ENCODE results near the gene DNAH8. TPM values are rescaled to one million over a fixed set of nuclear protein-coding genes. Genes with fewer than 3 reads are reported as not detected.

The DNAH8 gene
- total RNA-seq, 1 donor from 2014 or later, result not detected

GRCh38 chr6:39058471-39059147, 343.5 kb downstream of the DNAH8 start:
- no peak overlapping the region for H3K4me3 ChIP-seq (ENCODE audit: low read depth, low read length)
- no peak for DNase-seq (ENCODE audit: low read depth)
- TF ChIP-seq, protein P1, sequence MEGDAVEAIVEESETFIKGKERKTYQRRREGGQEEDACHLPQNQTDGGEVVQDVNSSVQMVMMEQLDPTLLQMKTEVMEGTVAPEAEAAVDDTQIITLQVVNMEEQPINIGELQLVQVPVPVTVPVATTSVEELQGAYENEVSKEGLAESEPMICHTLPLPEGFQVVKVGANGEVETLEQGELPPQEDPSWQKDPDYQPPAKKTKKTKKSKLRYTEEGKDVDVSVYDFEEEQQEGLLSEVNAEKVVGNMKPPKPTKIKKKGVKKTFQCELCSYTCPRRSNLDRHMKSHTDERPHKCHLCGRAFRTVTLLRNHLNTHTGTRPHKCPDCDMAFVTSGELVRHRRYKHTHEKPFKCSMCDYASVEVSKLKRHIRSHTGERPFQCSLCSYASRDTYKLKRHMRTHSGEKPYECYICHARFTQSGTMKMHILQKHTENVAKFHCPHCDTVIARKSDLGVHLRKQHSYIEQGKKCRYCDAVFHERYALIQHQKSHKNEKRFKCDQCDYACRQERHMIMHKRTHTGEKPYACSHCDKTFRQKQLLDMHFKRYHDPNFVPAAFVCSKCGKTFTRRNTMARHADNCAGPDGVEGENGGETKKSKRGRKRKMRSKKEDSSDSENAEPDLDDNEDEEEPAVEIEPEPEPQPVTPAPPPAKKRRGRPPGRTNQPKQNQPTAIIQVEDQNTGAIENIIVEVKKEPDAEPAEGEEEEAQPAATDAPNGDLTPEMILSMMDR (conservative IDR thresholded peaks at IDR 0.05; ENCODE audit: low read depth, low read length), result no peak

GRCh38 chr6:39059496-39060310, 344.6 kb downstream of the DNAH8 start:
- no peak for DNase-seq (ENCODE audit: low read depth)
- no peak overlapping the region for H3K4me3 ChIP-seq (ENCODE audit: low read depth, low read length)
- TF ChIP-seq, protein P1 (conservative IDR thresholded peaks at IDR 0.05; ENCODE audit: low read depth, low read length), result no peak

GRCh38 chr6:39060467-39061160, 345.5 kb downstream of the DNAH8 start:
- TF ChIP-seq, protein P1 (conservative IDR thresholded peaks at IDR 0.05; ENCODE audit: low read depth, low read length), result no peak
- no peak overlapping the region for H3K4me3 ChIP-seq (ENCODE audit: low read depth, low read length)
- no peak for DNase-seq (ENCODE audit: low read depth)

DNA sequence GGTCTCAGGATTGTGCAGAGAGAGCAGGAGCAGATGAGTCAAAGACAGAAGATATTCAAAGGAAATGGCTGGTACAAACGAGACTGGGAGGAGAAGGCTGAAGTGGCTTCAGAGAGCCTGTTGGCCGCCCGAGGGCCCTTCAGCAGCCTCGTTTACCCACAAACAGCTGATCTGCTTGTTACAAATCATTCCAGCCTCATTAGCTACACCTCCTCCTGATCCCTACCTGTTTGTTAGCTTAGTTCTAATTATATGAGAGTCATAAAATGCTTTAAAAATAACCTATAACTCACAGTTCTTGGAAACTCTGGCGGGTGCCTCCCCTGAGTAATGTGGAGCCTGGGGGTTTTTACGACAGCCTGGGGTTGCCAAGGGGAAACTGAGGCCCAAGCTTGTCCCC, 346.1 kb downstream of the DNAH8 start:
- TF ChIP-seq, protein P1 (conservative IDR thresholded peaks at IDR 0.05; ENCODE audit: low read depth, low read length), result no peak

GRCh38 chr6:39061588-39061987, 346.5 kb downstream of the DNAH8 start:
- H3K4me3 ChIP-seq (ENCODE audit: low read depth, low read length), result no peak overlapping the region
- no peak for DNase-seq (ENCODE audit: low read depth)
- TF ChIP-seq, protein P1 (conservative IDR thresholded peaks at IDR 0.05; ENCODE audit: low read depth, low read length), result no peak

More for the DNA sequence above, 346.1 kb downstream of the DNAH8 start:
- no peak for DNase-seq (ENCODE audit: low read depth)
- H3K4me3 ChIP-seq (ENCODE audit: low read depth, low read length), result no peak overlapping the region

DNA sequence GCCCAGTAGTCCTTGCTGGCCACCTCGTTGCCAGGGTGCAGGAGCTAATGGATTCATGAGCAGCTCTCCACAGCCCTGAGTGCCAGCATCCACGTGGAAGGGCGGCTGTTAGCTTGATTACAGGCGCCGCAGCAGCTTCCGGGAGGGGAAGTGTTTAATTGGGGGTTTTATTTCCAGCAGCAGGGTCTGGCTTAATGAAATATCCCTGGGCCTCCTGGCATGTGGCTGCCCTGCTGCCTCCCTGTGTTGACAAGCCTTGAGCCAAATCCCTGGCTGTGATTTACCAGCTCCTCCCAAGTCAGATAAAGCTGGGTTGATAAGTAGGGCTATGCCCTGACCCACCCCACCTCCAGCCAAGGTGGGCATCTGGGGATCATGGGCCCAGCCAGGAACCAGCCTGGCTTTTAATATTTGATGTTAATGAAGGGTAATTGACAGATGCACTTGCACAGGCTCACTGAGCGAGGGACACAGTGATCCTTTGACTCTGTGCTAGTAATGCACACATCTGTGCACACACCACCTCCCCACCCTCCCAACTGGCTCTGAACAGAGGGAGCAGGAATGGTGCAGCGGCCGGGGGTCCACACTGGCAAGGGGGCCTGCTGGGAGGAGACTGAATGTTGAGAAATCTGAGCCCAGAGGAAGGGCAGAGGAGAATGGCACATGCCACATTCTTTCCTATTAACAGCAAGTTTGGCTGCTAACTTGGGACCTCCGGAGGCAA, 347.1 kb downstream of the DNAH8 start:
- no peak for DNase-seq (ENCODE audit: low read depth)
- TF ChIP-seq, protein P1 (conservative IDR thresholded peaks at IDR 0.05; ENCODE audit: low read depth, low read length), result no peak

More for the DNA sequence above, 347.1 kb downstream of the DNAH8 start:
- no peak overlapping the region for H3K4me3 ChIP-seq (ENCODE audit: low read depth, low read length)
